Activated CD4-positive, alpha-beta T cell treated with anti-CD3 and anti-CD28 coated beads for 48 hours (primary cell): ENCODE data around the gene ENG.

Experiments
- DNase-seq: peaks from one replicate; pipeline ENCODE4 v3.0.0-alpha.2; 2020

ENG gene

GRCh38 chr9:127812011-127812410, 42.4 kb downstream of the ENG start:
- DNase-seq = no peak

GRCh38 chr9:127810378-127811187, 43.9 kb downstream of the ENG start:
- DNase-seq = no peak

GRCh38 chr9:127809540-127810377, 44.7 kb downstream of the ENG start:
- DNase-seq = no peak

- DNase-seq = peak; percentile 46
Observed at GRCh38 chr9:127809002-127809539, 45.4 kb downstream of the ENG start.

- DNase-seq = no peak
Observed at GRCh38 chr9:127808347-127809001, 46.0 kb downstream of the ENG start.

GRCh38 chr9:127806871-127807270, 47.6 kb downstream of the ENG start:
- no peak for DNase-seq

- peak; percentile 65 for DNase-seq
Observed at GRCh38 chr9:127805620-127806019, 48.8 kb downstream of the ENG start.

- DNase-seq = peak; percentile 43
Observed at GRCh38 chr9:127803507-127804352, 50.7 kb downstream of the ENG start.

GRCh38 chr9:127802576-127803443, 51.6 kb downstream of the ENG start, which contains the start of gene FPGS:
TSS of gene FPGS (plus strand) at chr9:127802882. CDS start at chr9:127802925, 43 bp downstream.
- peak; percentile 88 for DNase-seq

GRCh38 chr9:127801955-127802575, 52.4 kb downstream of the ENG start:
- no peak for DNase-seq

- no peak for DNase-seq
Observed at GRCh38 chr9:127796852-127797370, 57.5 kb downstream of the ENG start.

- no peak for DNase-seq
Observed at GRCh38 chr9:127796225-127796813, 58.1 kb downstream of the ENG start.

- no peak for DNase-seq
Observed at GRCh38 chr9:127794001-127794791, 60.3 kb downstream of the ENG start.

GRCh38 chr9:127793093-127793708, 61.3 kb downstream of the ENG start:
- DNase-seq = no peak

- DNase-seq = no peak
Observed at GRCh38 chr9:127792417-127793031, 61.9 kb downstream of the ENG start.

GRCh38 chr9:127791085-127791484, 63.4 kb downstream of the ENG start:
- no peak for DNase-seq

GRCh38 chr9:127790094-127790855, 64.2 kb downstream of the ENG start:
- no peak for DNase-seq
